NCI-H82 treated with DMSO at 0.1 percent for 48 hours (cell line): ENCODE data around the gene NLGN2.
"Not testable (repeated sequence)": the region's sequence is repeated elsewhere in the genome, so short reads cannot be mapped to it uniquely, and the experiment has no call there.

Source experiments
- DNase-seq: peaks from one replicate; lab custom pipeline; 2025; ENCODE audit not compliant: unreplicated experiment; lab: John Stamatoyannopoulos, UW

NLGN2 gene

GRCh38 chr17:7407485-7408251 is at the start of gene NLGN2:
NLGN2 (plus strand) TSS chr17:7407845; CDS start chr17:7408256, 411 bp downstream.
- no peak for DNase-seq

- no peak for DNase-seq
These were observed 45.7 kb upstream of the NLGN2 start for GRCh38 chr17:7361906-7362305.

- no peak for DNase-seq
These were observed 44.3 kb upstream of the NLGN2 start for GRCh38 chr17:7363311-7363710.

GRCh38 chr17:7365963-7366362 is 41.7 kb upstream of the NLGN2 start:
- not testable (repeated sequence) for DNase-seq

GRCh38 chr17:7367083-7367482 is 40.6 kb upstream of the NLGN2 start:
- DNase-seq = no peak

GRCh38 chr17:7367918-7368598 is 39.6 kb upstream of the NLGN2 start:
- no peak for DNase-seq

- DNase-seq = not testable (repeated sequence)
These were observed 39.0 kb upstream of the NLGN2 start for GRCh38 chr17:7368599-7368994.

GRCh38 chr17:7369825-7370224 is 37.8 kb upstream of the NLGN2 start:
- no peak for DNase-seq

GRCh38 chr17:7370853-7371252 is 36.8 kb upstream of the NLGN2 start:
- no peak for DNase-seq

- DNase-seq = no peak
These were observed 33.3 kb upstream of the NLGN2 start for GRCh38 chr17:7374353-7374752.

GRCh38 chr17:7379134-7379533 is 28.5 kb upstream of the NLGN2 start:
- no peak for DNase-seq

GRCh38 chr17:7380321-7380720 is 27.3 kb upstream of the NLGN2 start:
- DNase-seq = no peak

- no peak for DNase-seq
These were observed 26.6 kb upstream of the NLGN2 start, which contains the start of gene TNK1 for GRCh38 chr17:7380855-7381683. TNK1 (plus strand) TSS chr17:7381089; CDS start chr17:7382927, 1,838 bp downstream.

GRCh38 chr17:7382901-7383300 is 24.7 kb upstream of the NLGN2 start:
- no peak for DNase-seq

- no peak for DNase-seq
These were observed 24.3 kb upstream of the NLGN2 start for GRCh38 chr17:7383371-7383741.

- peak; percentile 16 for DNase-seq
These were observed 23.7 kb upstream of the NLGN2 start for GRCh38 chr17:7383742-7384488.

GRCh38 chr17:7384489-7385081 is 23.1 kb upstream of the NLGN2 start:
- no peak for DNase-seq

- no peak for DNase-seq
These were observed 18.8 kb upstream of the NLGN2 start for GRCh38 chr17:7388856-7389255.

GRCh38 chr17:7389924-7390910 is 17.4 kb upstream of the NLGN2 start:
- DNase-seq = no peak
